Mucosa of descending colon (tissue), 3 donors: ENCODE measurements around the gene SF3B5. TPM values are rescaled to one million over a fixed set of nuclear protein-coding genes. Genes with fewer than 3 reads are reported as not detected.
"Not testable (repeated sequence)": the region's sequence is repeated elsewhere in the genome, so short reads cannot be mapped to it uniquely, and the experiment has no call there.

Experiments used
- ATAC-seq: fragments of 200-7000 bp; cut with Tn5 transposase; one replicate; pipeline ENCODE4 v1.9.1; 2020; ENCODE audit warnings: mild to moderate bottlenecking, moderate library complexity
- DNase-seq, 3 donors: peaks; one replicate each; pipeline ENCODE4 v3.0.0-alpha.2; 2020
- H3K36me3 ChIP-seq: fragments of 200-600 bp; one replicate; pipeline ENCODE4 v1.8.0; 2021; ENCODE audit warnings: low read depth, mild to moderate bottlenecking
- H3K4me1 ChIP-seq: fragments of 200-600 bp; one replicate; pipeline ENCODE4 v1.8.0; 2021; ENCODE audit warnings: low read depth, mild to moderate bottlenecking
- H3K4me3 ChIP-seq: fragments of 200-600 bp; one replicate; pipeline ENCODE4 v1.8.0; 2021; ENCODE audit warnings: mild to moderate bottlenecking
- H3K9me3 ChIP-seq: fragments of 200-600 bp; one replicate; pipeline ENCODE4 v1.8.0; 2021; ENCODE audit warnings: mild to moderate bottlenecking
- intact Hi-C, 2 donors: fragments of 100-400 bp; cut with DNase I in 1 of 2; cut with micrococcal nuclease in 1 of 2; formaldehyde crosslinking; loops; one replicate each; pipeline versions ENCODE4 v1.11.0 to v1.11.1; 2022; cut with DNase I, micrococcal nuclease
- total RNA-seq, 3 donors: library from RNA; stranded (reverse); fragmentation: NEBNext Ultra II Directional in 2 of 3; extraction: Animal tissue kit (Norgen Biotek cat#: 25700) in 2 of 3; gene quantifications; one replicate each; pipeline versions ENCODE4 v1.2.1 to v1.2.4, GENCODE V29; 2021 to 2023
- TF ChIP-seq, protein P1 (sequence below): fragments of 200-600 bp; IDR thresholded peaks from one replicate; pipeline ENCODE4 v1.8.0; 2022; ENCODE audit warnings: antibody characterized with exemption, mild to moderate bottlenecking
- donor health status: DM: no; HTN: no; CAD: no; lungs with moderate emphysema.
- donor health status: DM: no; HTN: no; CAD: no.
- donor health status: DM: no; HTN: yes; CAD: no.

Gene SF3B5
- total RNA-seq, 3 donors from 2014 or later: 104 to 172 (median 140) TPM

DNA sequence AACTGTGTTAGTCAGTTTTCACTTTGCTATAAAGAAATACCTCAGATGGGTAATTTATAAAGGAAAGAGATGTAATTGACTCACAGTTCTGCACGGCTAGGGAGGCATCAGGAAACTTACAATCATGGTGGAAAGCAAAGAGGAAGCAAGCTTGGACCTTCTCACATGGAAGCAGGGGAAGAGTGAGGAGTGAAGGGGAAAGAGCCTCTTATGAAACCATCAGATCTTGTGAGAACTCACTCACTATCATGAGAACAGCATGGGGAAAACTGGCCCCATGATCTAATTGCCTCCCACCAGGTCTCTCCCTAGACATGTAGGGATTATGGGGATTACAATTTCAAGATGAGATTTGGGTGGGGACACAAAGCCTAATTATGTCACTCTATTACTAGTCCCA, 46.0 kb downstream of the SF3B5 start:
- no peak overlapping the region for H3K4me3 ChIP-seq
- ATAC-seq (no peak), DNase-seq (no peak)
- intact Hi-C loops: no loop called here
- peaks cover 6% of the 10 kb centered on the region for H3K4me1 ChIP-seq
- peaks cover 2% of the 10 kb centered on the region for H3K9me3 ChIP-seq
- H3K36me3 ChIP-seq: no peaks in the 10 kb centered on the region
- TF ChIP-seq, protein P1, sequence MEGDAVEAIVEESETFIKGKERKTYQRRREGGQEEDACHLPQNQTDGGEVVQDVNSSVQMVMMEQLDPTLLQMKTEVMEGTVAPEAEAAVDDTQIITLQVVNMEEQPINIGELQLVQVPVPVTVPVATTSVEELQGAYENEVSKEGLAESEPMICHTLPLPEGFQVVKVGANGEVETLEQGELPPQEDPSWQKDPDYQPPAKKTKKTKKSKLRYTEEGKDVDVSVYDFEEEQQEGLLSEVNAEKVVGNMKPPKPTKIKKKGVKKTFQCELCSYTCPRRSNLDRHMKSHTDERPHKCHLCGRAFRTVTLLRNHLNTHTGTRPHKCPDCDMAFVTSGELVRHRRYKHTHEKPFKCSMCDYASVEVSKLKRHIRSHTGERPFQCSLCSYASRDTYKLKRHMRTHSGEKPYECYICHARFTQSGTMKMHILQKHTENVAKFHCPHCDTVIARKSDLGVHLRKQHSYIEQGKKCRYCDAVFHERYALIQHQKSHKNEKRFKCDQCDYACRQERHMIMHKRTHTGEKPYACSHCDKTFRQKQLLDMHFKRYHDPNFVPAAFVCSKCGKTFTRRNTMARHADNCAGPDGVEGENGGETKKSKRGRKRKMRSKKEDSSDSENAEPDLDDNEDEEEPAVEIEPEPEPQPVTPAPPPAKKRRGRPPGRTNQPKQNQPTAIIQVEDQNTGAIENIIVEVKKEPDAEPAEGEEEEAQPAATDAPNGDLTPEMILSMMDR: no peak

DNA sequence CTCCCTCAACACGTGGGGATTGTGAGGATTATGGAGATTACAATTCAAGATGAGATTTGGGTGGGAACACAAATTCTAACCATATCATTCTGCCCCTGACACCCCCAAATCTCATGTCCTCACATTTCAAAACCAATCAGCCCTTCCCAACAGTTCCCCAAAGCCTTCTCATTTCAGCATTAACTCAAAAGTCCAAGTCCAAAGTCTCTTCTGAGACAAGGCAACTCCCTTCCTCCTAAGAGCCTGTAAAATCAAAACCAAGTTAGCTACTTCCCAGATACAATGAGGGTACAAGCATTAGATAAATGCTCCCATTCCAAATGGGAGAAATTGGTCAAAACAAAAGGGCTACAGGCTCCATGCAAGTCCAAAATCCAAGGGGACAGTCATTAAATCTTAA, 47.7 kb downstream of the SF3B5 start:
- intact Hi-C loops: no loop called here
- TF ChIP-seq, protein P1: no peak
- Histone ChIP-seq H3K9me3 (peaks cover 2% of the 10 kb centered on the region), H3K4me1 (no peaks in the 10 kb centered on the region), H3K36me3 (no peaks in the 10 kb centered on the region), H3K4me3 (no peak overlapping the region)
- ATAC-seq: peak; percentile 26
- no peak for DNase-seq

DNA sequence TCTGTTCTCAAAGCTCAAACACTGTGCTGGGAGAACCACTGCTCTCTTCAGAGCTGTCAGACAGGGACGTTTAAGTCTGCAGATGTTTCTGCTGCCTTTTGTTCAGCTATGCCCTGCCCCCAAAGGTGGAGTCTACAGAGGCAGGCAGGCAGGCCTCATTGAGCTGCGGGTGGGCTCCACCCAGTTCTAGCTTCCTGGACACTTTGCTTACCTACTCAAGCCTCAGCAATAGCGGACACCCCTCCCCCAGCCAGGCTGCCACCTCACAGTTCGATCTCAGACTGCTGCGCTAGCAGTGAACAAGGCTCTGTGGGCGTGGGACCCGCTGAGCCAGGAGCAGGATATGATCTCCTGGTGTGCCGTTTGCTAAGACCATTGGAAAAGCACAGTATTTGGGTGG, 48.7 kb downstream of the SF3B5 start:
- H3K4me1 ChIP-seq, DNase-seq, H3K36me3 ChIP-seq, ATAC-seq, H3K9me3 ChIP-seq, H3K4me3 ChIP-seq, intact Hi-C loops: not testable (repeated sequence)

DNA sequence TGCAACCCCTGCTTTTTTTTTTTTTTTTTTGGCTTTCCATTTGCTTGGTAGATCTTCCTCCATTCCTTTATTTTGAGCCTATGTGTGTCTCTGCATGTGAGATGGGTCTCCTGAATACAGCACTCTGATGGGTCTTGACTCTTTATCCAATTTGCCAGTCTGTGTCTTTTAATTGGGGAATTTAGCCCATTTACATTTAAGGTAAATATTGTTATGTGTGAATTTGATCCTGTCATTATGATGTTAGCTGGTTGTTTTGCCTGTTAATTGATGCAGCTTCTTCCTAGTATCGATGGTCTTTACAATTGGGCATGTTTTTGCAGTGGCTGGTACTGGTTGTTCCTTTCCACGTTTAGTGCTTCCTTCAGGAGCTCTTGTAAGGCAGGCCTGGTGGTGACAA, 50.4 kb downstream of the SF3B5 start:
- intact Hi-C loops, H3K4me3 ChIP-seq, H3K9me3 ChIP-seq, DNase-seq, H3K36me3 ChIP-seq, ATAC-seq, H3K4me1 ChIP-seq: not testable (repeated sequence)

Other genes with a start within 250 kb of the SF3B5 start
- not detected for gene ZC2HC1B, start 231.1 kb downstream of the SF3B5 start, total RNA-seq
- 10 to 100 TPM; 25.4 to 49.5 (median 46.0) TPM for gene PLAGL1, start 87.3 kb downstream of the SF3B5 start, total RNA-seq
- 1 to 10 TPM in 2 of 3 donors, under 1 TPM in 1; 0.84 to 2.7 (median 2.5) TPM for gene STX11, start 54.9 kb upstream of the SF3B5 start, total RNA-seq
- gene UTRN, start 189.8 kb upstream of the SF3B5 start, total RNA-seq: 100 to 1,000 TPM in 1 of 3 donors, 10 to 100 TPM in 2; 88.9 to 107 (median 94.0) TPM